HG02970 (cell line): ENCODE data around the gene FRMD4B.
A peak's percentile ranks its signal among the peaks of the same experiment; 100 is the strongest.

Experiments used
- ATAC-seq: cut with Tn5 transposase; IDR thresholded peaks from one replicate; pipeline ENCODE4 v1.9.1; 2021; ENCODE audit warnings: mild to moderate bottlenecking, moderate library complexity, moderate number of reproducible peaks; ENCODE audit not compliant: unreplicated experiment, low FRiP score

The FRMD4B gene

DNA sequence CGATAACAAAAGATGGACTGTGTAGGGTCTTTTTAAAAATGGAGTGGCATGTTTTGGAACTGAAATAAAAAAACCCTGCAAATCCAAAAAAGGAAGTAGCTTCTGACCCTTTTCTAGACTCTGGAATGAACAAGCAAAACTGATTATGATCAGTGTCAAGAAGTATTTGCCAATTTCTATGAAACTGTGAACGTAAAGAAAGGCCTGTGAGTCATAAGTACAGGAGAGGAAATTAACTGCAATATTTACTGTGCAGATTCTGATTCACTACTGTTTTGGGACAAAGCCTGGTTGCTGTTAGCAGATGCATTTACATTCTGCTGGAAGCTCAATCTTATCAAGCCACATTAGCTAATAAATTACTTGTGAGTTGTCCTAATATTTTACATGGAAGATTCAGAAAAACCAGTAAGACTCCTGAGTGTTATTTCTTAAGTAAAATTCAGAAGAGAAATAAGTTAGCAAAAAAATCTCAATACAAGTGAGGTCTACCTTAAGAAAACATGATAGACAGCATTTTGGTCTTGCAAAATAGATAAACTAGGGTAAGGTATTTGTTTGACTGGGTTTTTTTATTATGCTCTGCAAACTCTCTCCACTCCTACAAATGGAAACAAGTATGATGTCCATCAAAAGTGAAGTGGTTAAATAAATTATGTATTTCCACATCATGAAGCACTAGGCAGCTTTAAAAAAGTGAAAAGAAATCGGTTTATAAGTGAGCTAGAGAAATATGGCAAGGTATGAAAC is 173.3 kb downstream of the FRMD4B start:
- ATAC-seq, result peak; percentile 68

DNA sequence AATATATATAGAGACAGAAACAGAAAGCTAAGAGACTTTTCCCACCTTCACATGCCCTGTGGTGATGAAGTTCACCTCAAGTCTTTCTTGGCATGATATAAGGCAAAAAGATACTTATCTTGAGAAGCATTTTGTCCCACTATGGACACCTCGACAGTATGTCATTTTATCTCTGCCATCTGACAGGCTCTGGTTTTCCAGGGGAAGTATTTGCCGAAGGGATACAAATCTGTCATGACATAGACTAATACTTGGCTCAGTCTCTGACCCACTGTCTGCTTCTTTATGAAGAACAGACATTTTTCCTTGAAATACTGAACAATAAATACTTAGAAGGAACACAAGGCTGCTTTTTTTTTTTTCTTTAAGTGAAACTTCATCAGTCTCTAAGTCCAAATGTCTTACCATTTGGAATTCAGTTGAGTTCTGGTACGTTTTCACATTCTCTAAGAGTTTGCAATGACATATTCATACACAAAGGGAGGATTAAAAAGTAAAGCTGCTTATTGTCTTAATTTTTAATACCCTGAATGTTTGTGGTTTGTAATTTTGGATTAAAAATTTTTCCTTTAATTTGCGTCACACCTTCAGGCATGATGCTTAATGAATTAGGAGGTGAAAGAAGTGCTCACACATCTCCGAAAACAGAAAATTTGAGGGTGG is 175.7 kb downstream of the FRMD4B start:
- no peak for ATAC-seq

DNA sequence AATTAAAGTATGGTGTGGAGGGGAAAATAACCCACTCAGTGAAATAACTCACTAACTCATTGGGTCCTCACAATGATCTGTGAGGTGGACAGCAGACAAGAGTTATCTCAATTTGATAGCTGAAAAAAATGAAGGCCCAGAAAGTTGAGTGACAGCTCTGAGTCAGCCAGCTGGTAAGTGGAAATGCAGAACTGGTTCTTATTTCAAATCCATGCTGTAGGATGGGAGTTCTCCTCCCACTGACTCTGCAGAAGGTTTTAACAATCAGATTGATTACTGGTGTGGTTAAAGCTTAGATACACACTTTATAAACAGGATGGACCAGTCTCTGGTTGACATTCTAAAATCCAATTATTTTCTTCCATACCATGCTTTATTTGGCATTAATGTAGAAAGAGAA is 176.5 kb downstream of the FRMD4B start:
- ATAC-seq, result no peak

DNA sequence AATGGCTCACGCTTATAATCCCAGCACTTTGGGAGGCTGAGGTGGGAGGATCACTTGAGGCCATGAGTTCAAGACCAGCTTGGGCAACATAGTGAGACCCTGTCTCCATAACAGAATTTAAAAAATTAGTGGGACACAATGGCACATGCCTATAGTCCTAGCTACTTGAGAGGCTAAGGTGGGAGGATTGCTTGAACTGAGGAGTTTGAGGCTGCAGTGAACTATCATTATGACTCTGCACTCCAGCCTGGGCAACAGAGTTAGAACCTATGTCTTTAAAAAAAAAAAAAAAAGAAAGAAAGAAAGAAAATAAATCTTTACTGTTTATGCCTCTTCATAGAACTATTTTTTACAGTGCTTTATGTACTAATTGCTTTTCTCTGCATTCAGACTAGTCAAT is 178.9 kb downstream of the FRMD4B start:
- no peak for ATAC-seq

DNA sequence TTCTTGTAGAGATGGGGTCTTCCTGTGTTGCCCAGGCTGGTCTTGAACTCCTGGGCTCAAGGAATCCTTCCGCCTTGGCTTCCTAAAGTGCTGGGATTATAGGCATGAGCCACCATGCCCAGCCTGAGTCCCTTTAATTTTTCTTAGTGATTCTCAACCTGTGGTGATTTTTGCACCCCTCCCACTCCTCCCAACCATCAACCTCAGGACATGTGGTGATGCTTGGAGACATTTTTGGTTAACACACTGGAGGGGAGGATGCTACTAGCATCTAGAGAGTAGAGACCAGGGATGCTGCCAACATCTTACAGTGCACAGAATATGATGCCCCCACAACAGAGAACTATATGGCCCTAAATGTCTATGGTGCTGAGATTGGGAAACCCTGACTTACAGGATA is 180.5 kb downstream of the FRMD4B start:
- no peak for ATAC-seq

DNA sequence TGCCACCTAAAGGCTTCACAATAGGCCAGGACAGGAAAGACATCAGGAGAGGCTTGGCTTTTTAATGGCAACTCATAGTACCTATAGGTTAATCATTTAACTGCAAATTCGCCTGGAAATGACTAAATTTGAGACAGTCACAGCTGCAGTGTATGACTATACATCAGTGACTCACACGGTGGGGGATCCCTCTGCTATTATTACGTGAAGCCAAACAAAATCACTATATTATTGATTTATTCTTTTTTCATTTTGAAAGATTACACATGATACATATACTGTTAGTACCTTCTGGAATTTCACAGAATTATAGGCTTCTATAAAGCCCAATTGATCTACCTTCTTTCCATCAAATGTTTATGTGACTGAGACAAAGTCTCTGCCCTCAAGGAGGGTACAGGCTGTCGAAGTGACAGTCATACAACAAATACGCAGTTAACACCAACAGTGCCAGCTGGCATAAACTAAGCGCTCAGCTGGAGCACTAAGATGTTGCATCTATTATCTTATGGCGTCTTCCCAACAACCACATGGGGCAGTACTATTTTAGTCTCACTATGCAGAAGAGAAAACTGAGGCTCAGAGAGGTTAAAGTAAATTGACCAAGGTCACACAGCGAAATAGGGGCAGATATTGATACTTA is 181.5 kb downstream of the FRMD4B start:
- peak; percentile 80 for ATAC-seq

DNA sequence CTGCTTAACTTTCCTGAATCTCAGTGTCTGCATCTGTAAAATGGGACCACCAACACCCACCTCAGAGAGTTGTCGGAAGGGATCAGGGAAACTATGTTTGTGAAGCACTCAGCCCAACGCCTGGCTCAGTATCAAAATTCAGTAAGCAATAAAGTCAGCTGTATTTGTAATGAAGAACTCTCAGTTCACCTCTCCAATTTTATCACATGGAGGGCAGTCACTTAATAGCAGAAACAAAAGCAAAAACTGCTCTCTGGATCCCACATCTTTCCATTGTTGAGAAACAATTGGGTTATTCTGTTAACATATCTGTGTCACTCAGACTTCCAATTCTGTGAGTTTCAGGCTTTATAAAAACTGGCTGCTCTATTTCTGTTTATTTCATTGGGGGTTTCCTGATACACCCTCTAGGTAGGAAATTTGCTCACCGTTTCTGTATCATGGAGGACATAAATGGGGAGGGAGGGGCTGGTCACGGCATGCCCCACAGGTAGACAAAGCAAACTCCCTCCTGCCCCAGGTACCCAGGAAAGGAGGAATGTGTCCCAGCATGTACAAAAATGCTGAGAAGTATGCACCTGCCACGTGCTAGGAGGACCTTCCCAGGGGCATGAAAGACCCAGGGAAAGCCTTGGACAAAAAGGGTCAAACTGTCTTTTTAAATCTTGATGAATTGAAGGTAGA is 182.1 kb downstream of the FRMD4B start:
- peak; percentile 20 for ATAC-seq

DNA sequence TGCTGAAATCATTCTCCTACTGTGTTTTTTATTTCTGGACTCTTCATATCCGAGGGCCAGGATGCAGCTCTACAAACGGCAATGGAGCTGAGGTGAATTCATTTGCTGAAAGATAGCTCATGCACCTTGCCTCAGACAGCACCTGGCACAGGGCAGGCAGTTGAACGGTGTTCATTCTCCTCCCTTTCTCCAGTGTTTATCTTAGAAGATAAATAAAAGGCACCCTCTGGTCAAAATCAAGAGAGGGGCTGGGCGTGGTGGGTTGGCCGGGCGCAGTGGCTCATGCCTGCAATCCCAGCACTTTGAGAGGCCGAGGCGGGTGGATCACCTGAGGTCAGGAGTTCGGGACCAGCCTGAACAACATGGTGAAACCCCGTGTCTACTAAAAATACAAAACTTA is 184.2 kb downstream of the FRMD4B start:
- no peak for ATAC-seq

DNA sequence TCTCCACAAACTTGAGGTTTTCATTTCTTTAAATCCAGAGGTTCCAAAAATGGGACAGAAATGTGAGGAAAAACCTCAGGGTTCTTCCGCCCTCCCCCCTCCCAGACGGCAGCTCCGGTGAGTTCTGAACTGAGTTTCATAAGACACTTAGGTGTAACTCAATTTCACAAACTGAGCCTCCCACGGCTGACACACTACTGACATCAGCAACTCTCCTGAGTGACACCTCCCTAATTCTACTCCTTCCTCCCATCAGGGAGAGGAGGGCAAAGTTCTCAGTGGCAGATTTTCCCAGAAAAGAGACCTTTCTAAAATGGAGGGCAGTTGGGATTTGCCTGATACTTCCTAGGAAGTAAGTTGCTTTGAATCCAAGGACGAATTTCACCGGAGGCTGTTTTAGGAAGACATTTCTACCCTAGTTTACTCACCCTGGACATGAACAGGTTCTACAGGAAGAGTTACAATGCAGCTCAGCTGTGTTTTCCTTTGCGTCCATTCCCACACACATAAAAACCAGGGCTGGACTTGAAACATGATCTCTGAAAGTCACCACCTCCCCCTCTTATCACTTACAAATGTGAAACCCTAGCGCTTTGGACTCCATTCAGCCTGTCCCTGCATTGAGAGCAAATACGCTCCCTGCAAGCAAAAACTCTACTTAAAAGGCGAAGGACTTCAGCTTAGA is 185.4 kb downstream of the FRMD4B start:
- ATAC-seq, result no peak

DNA sequence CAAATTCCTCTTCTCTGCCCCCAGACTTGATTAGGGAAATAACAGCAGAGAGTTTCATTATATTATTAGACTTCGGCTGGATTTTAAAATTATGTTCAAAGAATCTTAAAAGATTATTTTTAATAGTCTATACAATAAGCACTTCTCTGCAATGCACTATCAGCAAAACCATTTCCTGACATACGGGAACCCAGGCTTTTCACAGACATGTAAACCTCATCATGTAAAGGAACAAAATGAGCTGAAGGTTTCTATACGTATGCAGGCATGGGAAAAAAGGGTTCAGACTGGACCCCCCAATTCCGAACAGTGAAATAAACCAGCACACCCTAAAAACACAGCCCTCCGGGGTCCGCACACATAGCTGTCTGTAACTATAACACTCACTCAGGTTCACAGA is 185.9 kb downstream of the FRMD4B start:
- ATAC-seq, result no peak

DNA sequence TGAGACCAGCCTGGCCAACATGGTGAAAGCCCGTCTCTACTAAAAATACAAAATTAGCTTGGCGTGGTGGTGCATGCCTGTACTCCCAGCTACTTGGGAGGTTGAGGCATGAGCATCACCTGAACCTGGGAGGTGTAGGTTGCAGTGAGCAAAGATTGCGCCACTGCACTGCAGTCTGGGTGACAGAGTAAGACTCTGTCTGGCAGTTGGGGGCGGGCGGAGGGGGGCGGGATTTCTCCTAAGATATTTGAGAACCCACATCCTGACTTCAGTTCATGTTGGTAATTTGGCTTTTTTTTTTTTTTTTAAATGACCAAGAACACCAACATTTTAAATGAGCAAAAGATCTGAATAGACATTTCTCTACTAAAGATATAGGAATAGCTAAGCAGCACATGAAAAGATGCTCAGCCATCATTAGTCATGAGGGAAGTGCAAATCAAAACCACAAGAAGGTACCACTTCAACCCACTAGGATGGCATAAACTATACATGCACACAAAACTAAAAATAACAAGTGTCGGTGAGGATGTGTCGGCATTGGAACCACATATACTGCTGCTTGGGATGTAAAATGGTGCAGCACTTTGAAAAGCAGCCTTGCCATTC is 187.9 kb downstream of the FRMD4B start:
- no peak for ATAC-seq

DNA sequence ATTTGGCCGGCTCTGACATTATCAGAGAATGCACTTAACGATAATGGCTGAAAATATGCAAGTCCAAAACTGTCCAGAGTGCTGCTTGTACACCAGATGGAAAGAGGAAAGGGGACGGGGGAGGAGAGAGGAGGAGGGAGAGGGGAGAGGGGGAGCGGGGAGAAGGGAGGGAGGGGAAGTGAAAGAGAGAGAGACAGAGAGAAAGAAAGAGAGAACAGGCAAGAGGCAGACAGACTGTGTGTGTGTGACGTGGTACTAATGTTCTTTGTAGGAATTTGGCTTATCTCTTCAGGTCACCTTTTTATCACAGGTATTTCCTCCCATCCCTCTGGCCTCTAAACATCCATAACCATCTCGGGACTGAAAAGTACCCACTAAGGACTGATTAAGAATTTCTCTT is 188.4 kb downstream of the FRMD4B start:
- ATAC-seq, result no peak

DNA sequence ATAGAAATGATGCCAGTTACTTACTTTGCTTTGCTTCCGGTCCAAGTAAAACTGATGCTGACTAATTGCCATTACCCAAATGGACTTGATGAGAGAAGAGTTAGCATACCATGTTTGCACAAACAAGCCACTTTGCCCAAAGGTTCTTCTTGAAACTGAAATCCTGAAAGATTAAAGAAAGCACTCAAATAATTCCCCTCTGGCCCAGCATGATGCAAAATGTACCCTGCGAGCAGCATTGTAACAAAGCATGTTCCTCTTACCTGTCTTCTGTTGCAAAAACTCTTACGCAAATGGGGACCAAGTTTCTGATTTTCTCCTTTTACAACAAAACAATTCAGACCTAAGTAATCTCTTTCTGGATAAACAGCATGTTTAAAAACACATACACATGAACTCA is 189.0 kb downstream of the FRMD4B start:
- ATAC-seq, result no peak

DNA sequence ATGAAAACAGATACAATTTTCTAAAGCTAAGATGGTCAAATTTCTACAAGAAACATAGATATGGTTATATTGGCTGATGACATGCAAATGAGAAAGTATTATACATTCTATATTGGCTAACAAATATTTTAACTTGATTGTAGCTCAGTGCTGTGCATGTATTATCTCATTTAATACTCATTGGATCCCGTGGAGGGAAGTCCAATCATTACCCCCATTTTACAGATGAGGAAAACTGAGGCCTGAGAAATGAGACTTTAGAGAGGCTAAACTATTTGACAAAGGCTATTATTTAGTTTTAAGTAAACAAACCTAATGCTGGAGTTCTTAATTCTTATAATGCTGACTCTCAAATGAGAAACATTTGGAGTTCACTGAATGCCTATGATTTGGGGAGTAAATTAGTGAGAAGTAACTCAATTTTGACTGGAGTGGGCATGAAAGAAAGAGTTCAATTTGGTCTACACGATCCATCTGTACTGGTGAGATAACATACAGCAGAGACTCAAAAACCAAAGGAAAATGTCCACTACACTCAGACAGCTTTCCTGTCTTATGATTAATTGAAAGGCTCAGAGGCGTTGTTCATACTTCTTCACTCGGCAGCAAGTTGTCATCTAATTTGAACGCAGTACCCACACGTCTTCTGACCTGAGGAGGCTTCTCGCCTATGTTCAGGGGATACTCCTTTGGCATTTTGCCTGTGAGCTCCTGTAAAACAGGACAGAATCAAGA is 191.3 kb downstream of the FRMD4B start:
- ATAC-seq, result no peak

DNA sequence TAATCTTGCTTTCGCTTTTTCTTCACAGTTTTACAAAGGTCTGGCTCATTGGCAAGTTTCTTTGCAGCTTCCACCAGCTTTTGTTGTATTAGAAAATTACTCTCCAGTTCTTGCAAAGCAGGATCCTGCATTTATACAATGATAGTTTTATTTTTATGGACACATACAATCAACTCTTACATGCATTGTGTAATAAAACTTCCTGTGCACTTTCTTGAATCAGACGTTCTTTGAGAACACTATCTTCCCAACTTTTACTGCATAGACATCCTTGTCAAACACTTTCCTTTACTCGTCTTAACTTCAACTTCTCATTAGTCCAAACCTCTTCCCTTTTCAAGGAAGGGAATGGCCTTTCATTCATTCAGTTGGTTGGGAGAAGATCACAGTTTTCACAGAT is 192.1 kb downstream of the FRMD4B start:
- ATAC-seq, result no peak

DNA sequence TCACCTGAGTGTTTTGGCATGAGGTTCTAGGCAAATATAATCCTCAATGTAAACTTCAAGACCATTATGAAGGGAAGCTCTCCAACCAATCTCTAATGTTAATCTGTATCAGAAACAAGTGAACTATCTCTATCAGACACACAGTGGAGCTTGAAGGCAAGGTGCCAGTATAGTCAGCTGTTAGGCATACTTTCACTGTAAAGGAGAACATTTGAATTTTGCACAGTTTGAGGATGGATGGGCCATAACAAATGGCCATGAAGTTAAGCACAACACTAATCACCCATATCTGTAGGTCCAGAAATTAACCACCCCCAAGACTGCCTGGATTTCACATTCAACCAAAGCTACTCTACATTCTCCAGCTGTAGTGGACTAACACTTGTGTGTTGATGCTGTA is 194.4 kb downstream of the FRMD4B start:
- no peak for ATAC-seq

DNA sequence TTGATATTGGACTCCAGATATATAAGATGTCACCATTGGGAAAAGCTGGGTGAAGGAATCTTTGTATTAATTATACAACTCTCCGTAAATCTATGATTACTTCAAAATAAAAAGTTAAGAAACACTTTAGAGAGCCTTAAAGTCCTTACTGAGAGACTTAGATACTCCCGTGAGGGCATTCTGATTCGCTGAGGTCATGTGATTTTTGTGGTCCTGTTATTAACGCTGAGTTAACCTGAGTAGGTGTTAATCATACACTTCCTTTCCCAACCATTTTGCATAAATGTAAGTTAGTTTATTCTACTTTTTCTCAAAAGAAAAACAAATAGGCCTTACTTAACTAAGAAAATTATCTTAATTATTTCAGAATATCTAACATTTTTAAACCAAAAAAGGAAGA is 196.4 kb downstream of the FRMD4B start:
- no peak for ATAC-seq

DNA sequence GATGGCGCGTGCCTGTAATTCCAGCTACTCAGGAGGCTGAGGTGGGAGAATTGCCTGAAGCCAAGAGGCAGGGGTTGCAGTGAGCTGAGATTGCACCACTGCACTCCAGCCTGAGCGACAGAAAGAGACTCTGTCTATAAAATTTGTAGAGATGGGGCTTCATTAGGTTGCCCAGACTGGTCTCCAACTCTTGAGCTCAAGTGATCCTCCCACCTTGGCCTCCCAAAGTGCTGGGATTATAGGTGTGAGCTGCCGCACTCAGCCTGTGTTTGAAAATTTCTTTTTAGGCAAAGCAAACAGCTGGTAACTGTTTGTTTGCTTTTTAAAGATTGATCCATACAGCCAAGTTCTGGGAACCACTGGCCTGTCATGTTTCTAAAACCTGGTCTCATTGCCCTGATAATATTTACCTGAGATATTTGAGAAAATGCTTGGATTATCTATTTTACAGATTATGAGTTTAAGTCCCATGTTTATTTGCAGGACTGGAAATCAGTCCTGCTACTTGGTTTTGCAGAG is 199.3 kb downstream of the FRMD4B start:
- no peak for ATAC-seq

DNA sequence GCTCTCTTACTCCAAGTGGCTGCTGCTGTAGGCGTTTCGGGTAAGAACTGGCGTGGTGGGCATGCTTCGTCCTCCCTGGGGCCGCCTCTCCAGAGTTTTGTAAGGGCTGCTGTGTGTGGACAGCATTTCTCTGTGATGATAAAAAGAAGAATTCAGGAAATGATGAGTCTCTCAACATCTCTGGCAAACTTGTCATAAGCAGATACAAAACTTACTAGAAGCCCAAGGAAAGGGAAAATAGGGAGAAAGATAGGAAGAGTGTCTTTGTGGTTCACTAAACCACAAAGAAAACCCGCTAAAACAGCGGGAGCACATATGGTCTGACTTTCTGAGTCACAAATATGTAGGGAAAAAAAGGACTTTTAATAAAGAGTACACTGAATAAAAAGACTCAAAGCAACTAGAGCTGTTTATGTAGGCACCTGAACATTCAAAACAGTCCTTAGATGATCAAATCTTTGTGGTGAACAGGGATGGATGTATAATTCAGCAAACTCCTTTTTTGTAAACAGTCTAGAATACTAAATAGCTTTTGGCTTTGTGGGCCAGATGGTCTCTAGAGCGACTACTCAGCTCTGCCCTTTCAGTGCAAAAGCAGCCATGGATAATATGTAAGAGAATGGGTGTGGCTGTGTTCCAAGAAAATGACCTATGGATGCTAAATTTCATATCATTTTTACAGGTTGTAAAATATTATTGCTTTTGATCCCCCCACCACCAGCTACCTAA is 203.1 kb downstream of the FRMD4B start:
- no peak for ATAC-seq
